HG02884 (cell line): ENCODE data around the gene PRSS57.
"Not testable (repeated sequence)": the region's sequence is repeated elsewhere in the genome, so short reads cannot be mapped to it uniquely, and the experiment has no call there.

Experiments
- ATAC-seq: cut with Tn5 transposase; IDR thresholded peaks from one replicate; pipeline ENCODE4 v1.9.1; 2021; ENCODE audit warnings: mild to moderate bottlenecking, moderate library complexity; ENCODE audit not compliant: unreplicated experiment

The PRSS57 gene

GRCh38 chr19:723714-724113 is 28.5 kb upstream of the PRSS57 start:
- no peak for ATAC-seq

- ATAC-seq = no peak
Measured at GRCh38 chr19:723247-723646, 28.0 kb upstream of the PRSS57 start.

- ATAC-seq = no peak
Measured at GRCh38 chr19:722553-723101, 27.4 kb upstream of the PRSS57 start.

GRCh38 chr19:720345-721160 is 25.3 kb upstream of the PRSS57 start:
- no peak for ATAC-seq

GRCh38 chr19:719636-720344 is 24.5 kb upstream of the PRSS57 start:
- no peak for ATAC-seq

- ATAC-seq = no peak
Measured at GRCh38 chr19:718991-719512, 23.8 kb upstream of the PRSS57 start.

- ATAC-seq = no peak
Measured at GRCh38 chr19:718251-718951, 23.1 kb upstream of the PRSS57 start.

GRCh38 chr19:715347-715746 is 20.1 kb upstream of the PRSS57 start:
- ATAC-seq = no peak

- ATAC-seq = no peak
Measured at GRCh38 chr19:711254-711653, 16.0 kb upstream of the PRSS57 start.

GRCh38 chr19:710767-711166 is 15.5 kb upstream of the PRSS57 start:
- ATAC-seq = no peak

- no peak for ATAC-seq
Measured at GRCh38 chr19:709965-710571, 14.8 kb upstream of the PRSS57 start.

- ATAC-seq = no peak
Measured at GRCh38 chr19:709196-709964, 14.1 kb upstream of the PRSS57 start.

GRCh38 chr19:708154-709143 is 13.2 kb upstream of the PRSS57 start, which contains the start of gene PALM:
PALM (plus strand) TSS chr19:708935; CDS start chr19:709147, 212 bp downstream.
- no peak for ATAC-seq

- no peak for ATAC-seq
Measured at GRCh38 chr19:704447-704741, 9.1 kb upstream of the PRSS57 start.

GRCh38 chr19:703651-704446 is 8.6 kb upstream of the PRSS57 start:
- no peak for ATAC-seq

- no peak for ATAC-seq
Measured at GRCh38 chr19:703329-703650, 8.0 kb upstream of the PRSS57 start.

GRCh38 chr19:702847-703246 is 7.6 kb upstream of the PRSS57 start:
- not testable (repeated sequence) for ATAC-seq

GRCh38 chr19:699885-700284 is 4.6 kb upstream of the PRSS57 start:
- ATAC-seq = not testable (repeated sequence)
